Activated CD4-positive, alpha-beta memory T cell treated with anti-CD3 and anti-CD28 coated beads, Interleukin-2, amount 10 ng/mL, durations not matched to agents 7 days and 5 days (primary cell): ENCODE measurements around the gene SIDT2. TPM values are rescaled to one million over a fixed set of nuclear protein-coding genes. Genes with fewer than 3 reads are reported as not detected.

Source experiments
- CTCF ChIA-PET: fragments of 350-600 bp; sonication (Branson Sonifier 250); formaldehyde crosslinking; loops from one replicate; lab custom pipeline; 2021; ENCODE audit warnings: antibody characterized with exemption, inconsistent platforms; lab: Charles Lee
- POLR2A ChIA-PET: fragments of 350-600 bp; sonication (Branson Sonifier 250); formaldehyde crosslinking; loops from one replicate; lab custom pipeline; 2021; ENCODE audit warnings: antibody characterized with exemption; lab: Charles Lee
- DNase-seq: peaks from one replicate; pipeline ENCODE4 v3.0.0-alpha.2; 2020
- H3K27ac Mint-ChIP-seq: one replicate; pipeline ENCODE4 v1.8.0; 2021; ENCODE audit warnings: mild to moderate bottlenecking, mixed read lengths
- H3K27me3 Mint-ChIP-seq: one replicate; pipeline ENCODE4 v1.8.0; 2021; ENCODE audit warnings: mixed read lengths
- H3K36me3 Mint-ChIP-seq: one replicate; pipeline ENCODE4 v1.8.0; 2021; ENCODE audit warnings: low read depth, mixed read lengths
- H3K4me1 Mint-ChIP-seq: one replicate; pipeline ENCODE4 v1.8.0; 2021; ENCODE audit warnings: mixed read lengths
- H3K4me3 Mint-ChIP-seq: one replicate; pipeline ENCODE4 v1.8.0; 2021; ENCODE audit warnings: mild to moderate bottlenecking, mixed read lengths
- H3K9me3 Mint-ChIP-seq: one replicate; pipeline ENCODE4 v1.8.0; 2021; ENCODE audit warnings: mixed read lengths
- total RNA-seq, 2 experiments: library from RNA; stranded (reverse); gene quantifications; one replicate each; pipeline ENCODE4 v1.2.3, GENCODE V29; 2021

SIDT2 gene
- total RNA-seq, 2 experiments from 2014 or later, result 38.1 to 42.9 TPM

DNA sequence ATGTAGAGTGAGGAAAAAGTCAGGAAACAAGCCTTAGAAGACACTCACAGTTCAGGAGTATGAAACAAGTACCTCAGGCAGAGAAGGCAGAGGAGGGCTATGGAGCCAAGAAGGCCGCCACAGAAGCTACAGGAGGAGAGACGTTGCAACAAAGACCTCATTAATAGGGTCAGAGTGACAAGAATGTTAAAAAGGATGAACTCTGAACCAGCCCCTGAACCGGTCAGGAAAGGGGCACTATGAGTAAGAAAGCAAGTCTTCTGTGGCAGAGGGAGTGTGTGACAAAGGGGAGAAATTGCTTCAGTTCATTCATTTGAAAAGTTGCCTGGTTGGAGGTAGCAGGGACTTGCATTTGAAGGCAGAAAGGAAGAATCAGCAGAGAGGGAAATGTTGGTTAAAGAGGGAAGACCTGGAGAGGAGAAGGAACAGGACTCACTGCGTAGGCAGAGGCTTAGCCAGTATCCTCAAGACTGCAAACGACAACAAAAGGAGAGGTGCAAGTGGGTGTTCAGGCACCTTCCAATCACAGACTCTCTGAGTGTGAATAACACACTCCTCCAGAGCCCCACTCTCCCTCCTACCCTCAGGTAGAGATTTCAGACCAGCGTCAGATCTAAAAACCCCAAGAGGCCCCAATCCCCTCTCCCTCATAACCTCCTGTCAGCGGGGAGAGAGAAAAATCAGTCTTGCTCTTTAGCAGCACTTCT, 36.0 kb downstream of the SIDT2 start:
- peaks cover 73% of the 10 kb centered on the region for H3K36me3 Mint-ChIP-seq
- DNase-seq, result no peak
- H3K27ac Mint-ChIP-seq, result no peak overlapping the region
- no peak overlapping the region for H3K4me3 Mint-ChIP-seq
- ChIA-PET CTCF (interaction anchor here (1.0 kb wide), 1 partner anchor 12 kb away, joined by 3 read pairs; no protein-coding TSS in a partner anchor), POLR2A (no interaction called here)
- no peaks in the 10 kb centered on the region for H3K27me3 Mint-ChIP-seq
- H3K4me1 Mint-ChIP-seq, result peaks cover 4% of the 10 kb centered on the region
- H3K9me3 Mint-ChIP-seq, result no peaks in the 10 kb centered on the region

DNA sequence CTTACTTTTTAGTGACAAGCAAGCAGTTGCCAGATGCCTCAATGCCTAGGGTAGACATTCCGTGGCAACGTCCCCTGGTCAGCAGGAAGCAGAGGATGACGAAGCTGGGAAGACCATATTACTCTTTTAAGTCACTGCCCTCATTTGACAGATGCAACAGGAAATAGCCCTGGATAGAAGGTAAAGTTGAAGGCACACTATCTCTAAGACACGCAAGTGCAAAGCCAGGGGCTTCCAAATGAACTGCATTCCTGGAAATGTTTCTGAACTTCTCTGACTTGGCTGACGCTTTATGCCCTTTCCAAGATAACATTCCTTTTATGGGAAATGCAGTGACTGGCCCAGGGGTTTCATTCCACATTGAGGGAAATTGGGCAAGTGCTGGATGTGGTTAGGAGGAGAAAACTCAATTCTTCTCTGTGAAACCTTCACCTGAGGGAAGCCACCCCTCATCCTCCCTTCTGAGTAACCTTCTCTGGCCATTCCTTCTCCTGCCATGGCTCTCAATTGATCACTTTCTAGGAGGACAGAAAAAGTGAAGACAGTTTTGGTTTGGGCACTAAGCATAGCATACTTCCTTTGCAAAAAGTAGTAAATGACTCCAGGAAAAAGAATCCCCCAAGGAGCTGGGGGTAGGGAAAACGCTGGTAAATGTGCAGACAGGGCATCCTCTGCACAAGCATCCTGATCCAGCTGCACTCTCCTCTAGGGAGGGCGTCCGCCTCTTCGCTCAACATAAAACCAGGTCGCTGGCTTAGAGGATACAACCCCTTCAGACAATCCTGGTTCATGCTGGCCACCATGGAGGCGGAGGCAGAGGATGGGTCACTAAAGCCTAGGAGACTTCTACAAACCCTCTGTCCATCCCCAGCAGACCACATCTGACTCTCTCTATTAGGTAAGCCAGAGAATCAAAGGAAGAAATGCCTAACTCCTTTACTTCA, 38.9 kb downstream of the SIDT2 start:
- Mint-ChIP-seq H3K4me1 (peaks cover 6% of the 10 kb centered on the region), H3K27ac (no peak overlapping the region), H3K27me3 (no peaks in the 10 kb centered on the region), H3K4me3 (no peak overlapping the region), H3K9me3 (no peaks in the 10 kb centered on the region), H3K36me3 (peaks cover 80% of the 10 kb centered on the region)
- ChIA-PET CTCF (interaction anchor here (1.0 kb wide), 1 partner anchor 9 kb away, joined by 4 read pairs; no protein-coding TSS in a partner anchor), POLR2A (interaction anchor here (1.0 to 1.5 kb wide), 2 partner anchors 10 to 38 kb away, joined by 3 to 6 read pairs; partner anchors contain the start of gene SIDT2)
- no peak for DNase-seq

DNA sequence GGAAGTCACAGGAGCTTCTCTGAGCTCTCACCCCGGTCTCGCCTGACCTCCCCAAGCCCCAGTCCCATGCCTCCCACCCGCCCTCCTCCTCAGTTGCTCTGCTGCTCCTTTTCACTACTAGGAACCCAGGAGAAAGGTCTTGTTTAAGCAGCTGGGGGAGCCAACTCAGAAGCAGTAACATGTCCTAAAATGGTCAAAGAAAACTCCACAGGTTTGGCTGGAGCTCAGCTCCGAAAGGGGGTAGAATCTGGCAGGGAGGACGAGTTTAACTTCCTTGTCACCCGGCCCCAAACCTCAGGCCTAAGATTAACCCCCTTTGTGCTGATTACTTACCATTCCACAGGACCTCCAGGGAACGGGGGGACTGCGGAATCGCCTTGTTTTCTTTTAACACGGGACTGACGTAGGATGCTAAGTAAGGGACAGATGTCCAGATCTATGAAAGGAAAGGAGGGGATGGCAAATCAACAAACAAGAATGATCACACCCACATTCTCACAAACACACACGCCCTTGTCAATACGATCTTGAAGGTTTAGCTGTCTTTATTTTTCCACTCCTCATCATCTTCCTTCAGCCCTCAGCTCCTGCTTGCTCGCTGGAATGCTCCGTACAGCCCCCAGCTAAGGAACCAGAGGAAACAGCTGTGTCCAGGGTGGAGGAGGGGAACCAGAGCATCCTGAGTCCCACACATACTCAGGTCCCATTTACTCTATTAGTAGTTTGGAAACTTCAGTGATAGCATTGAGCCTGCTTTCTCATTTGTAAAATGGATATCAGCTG, 39.8 kb downstream of the SIDT2 start:
- POLR2A ChIA-PET, result interaction anchor here (1.0 to 5.2 kb wide), 2 partner anchors 9 to 13 kb away, joined by 3 to 25 read pairs; partner anchors contain the start of genes PCSK7 and RNF214
- Mint-ChIP-seq H3K27ac (no peak overlapping the region), H3K36me3 (peaks cover 80% of the 10 kb centered on the region), H3K9me3 (no peaks in the 10 kb centered on the region), H3K4me3 (no peak overlapping the region), H3K27me3 (no peaks in the 10 kb centered on the region), H3K4me1 (peaks cover 6% of the 10 kb centered on the region)
- no peak for DNase-seq
- CTCF ChIA-PET, result no interaction called here

DNA sequence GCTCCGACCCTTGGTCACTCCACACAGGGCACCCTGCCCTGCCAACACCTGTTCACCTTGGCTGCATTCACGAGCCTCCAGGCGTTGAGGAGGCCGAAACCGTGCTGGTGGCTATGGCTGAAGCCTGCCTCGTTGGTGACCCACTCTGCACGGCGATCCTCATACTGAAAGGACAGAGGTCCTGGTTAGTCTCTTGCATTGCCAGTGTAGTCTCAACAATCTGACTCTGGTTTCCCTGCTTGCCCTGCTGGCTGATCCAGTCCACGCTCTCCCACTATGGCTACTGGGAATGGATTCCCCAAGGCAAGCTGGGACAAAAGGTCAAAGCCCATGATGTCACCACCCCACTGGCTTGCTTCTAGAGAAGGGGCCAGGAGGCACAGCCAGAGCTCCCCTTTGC, 40.5 kb downstream of the SIDT2 start:
- Mint-ChIP-seq H3K4me3 (no peak overlapping the region), H3K36me3 (peaks cover 81% of the 10 kb centered on the region), H3K9me3 (no peaks in the 10 kb centered on the region), H3K27ac (no peak overlapping the region), H3K4me1 (peaks cover 6% of the 10 kb centered on the region), H3K27me3 (no peaks in the 10 kb centered on the region)
- ChIA-PET POLR2A (interaction anchor here (5.2 kb wide), 1 partner anchor 12 kb away, joined by 25 read pairs; the partner anchor contains the start of genes PCSK7 and RNF214), CTCF (no interaction called here)
- DNase-seq, result no peak

DNA sequence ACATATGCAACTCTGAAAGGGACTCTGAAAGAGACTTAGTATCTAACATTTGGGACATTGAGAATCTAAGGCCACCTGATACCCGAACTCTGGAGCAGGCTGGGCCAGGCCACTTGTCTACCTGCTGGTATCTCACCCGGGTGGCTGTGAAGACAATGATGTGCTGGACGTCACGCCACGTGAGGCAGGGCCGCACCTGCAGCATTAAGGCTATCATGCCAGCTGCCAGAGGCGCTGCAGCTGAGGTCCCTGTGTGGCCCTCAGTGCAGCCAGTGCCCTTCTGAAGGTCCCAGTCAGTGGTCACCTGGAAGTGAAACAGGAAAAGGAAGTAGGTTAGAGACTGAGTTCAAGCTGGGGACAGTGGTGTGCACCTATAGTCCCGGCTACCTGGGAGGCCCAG, 40.9 kb downstream of the SIDT2 start:
- Mint-ChIP-seq H3K36me3 (peaks cover 81% of the 10 kb centered on the region), H3K9me3 (no peaks in the 10 kb centered on the region), H3K4me1 (peaks cover 6% of the 10 kb centered on the region), H3K4me3 (no peak overlapping the region), H3K27me3 (no peaks in the 10 kb centered on the region), H3K27ac (no peak overlapping the region)
- ChIA-PET POLR2A (interaction anchor here (5.2 kb wide), 1 partner anchor 11 kb away, joined by 25 read pairs; the partner anchor contains the start of genes PCSK7 and RNF214), CTCF (no interaction called here)
- no peak for DNase-seq

DNA sequence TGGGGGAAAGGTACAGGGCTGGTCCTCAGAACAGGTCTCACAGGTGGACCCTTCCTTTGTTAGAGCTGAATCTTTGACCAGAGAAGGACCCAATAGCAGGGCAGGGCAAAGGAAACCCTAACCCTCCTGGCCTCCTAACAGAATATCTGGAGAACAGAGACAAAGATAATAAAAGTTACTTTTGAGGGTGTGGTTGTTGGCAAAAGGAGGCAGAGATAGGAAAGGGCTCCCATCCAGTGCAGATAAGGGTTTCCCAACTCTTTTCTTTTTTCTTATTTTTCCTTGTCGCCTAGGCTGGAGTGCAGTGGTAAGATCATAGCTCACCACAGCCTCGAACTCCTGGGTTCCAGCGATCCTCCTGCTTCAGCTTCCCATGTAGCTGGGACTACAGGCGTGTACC, 41.5 kb downstream of the SIDT2 start:
- no peaks in the 10 kb centered on the region for H3K27me3 Mint-ChIP-seq
- ChIA-PET POLR2A (interaction anchor here (1.7 to 5.2 kb wide), 2 partner anchors 9 to 11 kb away, joined by 7 to 25 read pairs; partner anchors contain the start of genes PCSK7 and RNF214), CTCF (interaction anchor here (1.0 kb wide), 1 partner anchor 39 kb away, joined by 3 read pairs; no protein-coding TSS in a partner anchor)
- peaks cover 4% of the 10 kb centered on the region for H3K4me1 Mint-ChIP-seq
- H3K27ac Mint-ChIP-seq, result no peak overlapping the region
- H3K36me3 Mint-ChIP-seq, result peaks cover 82% of the 10 kb centered on the region
- DNase-seq, result no peak
- H3K4me3 Mint-ChIP-seq, result no peak overlapping the region
- H3K9me3 Mint-ChIP-seq, result no peaks in the 10 kb centered on the region

DNA sequence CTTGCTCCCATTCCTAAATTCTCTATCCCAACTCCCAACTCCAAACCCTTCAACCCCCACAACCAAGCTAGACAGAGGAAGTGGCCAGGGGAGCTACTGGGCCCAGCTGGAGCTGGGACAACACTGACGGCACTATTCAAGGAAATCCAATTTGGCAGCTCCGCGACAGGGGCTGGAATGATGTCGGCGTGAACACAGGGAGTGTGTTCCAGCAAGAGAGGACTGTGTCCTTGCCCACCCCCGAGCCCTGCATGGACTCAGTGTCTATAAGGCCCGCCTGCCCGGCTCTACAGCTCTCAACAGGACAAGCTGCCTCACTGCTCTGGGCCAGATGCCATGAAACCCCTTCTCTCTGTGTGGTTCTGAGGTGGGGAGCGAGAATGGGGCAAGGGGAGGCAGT, 42.0 kb downstream of the SIDT2 start:
- Mint-ChIP-seq H3K27me3 (no peaks in the 10 kb centered on the region), H3K36me3 (peaks cover 88% of the 10 kb centered on the region), H3K4me1 (peaks cover 4% of the 10 kb centered on the region), H3K9me3 (no peaks in the 10 kb centered on the region), H3K27ac (peak overlapping the region; percentile 63), H3K4me3 (no peak overlapping the region)
- ChIA-PET POLR2A (interaction anchor here (1.0 to 5.2 kb wide), 3 partner anchors 9 to 434 kb away, joined by 3 to 25 read pairs (median 7); partner anchors contain the start of genes PCSK7 and RNF214), CTCF (interaction anchor here (0.8 to 1.4 kb wide), 3 partner anchors 9 to 40 kb away, joined by 3 to 4 read pairs (median 3); no protein-coding TSS in a partner anchor)
- DNase-seq, result no peak

DNA sequence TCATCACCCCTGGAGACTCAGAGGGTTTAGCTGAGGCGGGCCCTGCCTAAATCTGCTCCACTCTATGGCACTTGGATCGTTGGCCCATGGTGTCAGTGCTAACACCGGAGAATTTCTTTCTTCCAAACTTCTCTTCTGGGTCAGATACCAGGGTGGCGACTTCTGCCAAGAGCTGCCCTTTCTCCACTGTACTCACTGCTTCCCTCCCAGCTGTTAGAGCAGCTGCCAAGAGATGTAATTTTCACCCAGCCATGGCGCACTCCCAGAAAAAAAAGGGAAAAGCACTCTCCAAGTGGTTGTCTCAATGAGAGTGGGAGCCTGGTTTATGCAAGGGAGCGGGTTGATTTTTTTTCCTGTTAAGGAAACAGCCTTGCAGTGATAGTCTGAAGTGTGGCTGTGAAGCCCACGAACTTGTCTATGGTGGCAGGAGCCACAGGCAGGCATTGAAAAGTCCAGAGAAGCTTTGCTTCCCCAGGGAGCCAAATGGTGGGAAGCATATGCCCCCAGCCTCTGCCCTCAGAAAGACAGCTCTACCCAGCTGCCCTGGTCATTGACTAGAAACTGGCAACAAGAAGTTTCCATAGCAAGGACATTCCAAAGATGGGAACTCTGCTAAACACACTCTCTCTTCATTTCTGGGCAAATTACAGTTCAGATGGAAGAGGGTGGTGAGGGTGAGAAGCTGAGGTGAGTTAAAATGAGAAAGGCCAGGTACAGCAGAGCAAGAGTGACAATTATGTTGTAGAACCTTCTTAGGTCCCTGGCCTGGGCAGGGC, 42.6 kb downstream of the SIDT2 start:
- POLR2A ChIA-PET, result interaction anchor here (1.0 to 5.2 kb wide), 3 partner anchors 10 to 434 kb away, joined by 3 to 25 read pairs (median 7); partner anchors contain the start of genes PCSK7 and RNF214
- H3K4me1 Mint-ChIP-seq, result peaks cover 4% of the 10 kb centered on the region
- H3K27me3 Mint-ChIP-seq, result no peaks in the 10 kb centered on the region
- no peak overlapping the region for H3K27ac Mint-ChIP-seq
- no peaks in the 10 kb centered on the region for H3K9me3 Mint-ChIP-seq
- H3K4me3 Mint-ChIP-seq, result no peak overlapping the region
- DNase-seq, result no peak
- CTCF ChIA-PET, result interaction anchor here (0.5 to 1.4 kb wide), 3 partner anchors 10 to 53 kb away, joined by 3 to 4 read pairs (median 3); no protein-coding TSS in a partner anchor
- H3K36me3 Mint-ChIP-seq, result peaks cover 88% of the 10 kb centered on the region

DNA sequence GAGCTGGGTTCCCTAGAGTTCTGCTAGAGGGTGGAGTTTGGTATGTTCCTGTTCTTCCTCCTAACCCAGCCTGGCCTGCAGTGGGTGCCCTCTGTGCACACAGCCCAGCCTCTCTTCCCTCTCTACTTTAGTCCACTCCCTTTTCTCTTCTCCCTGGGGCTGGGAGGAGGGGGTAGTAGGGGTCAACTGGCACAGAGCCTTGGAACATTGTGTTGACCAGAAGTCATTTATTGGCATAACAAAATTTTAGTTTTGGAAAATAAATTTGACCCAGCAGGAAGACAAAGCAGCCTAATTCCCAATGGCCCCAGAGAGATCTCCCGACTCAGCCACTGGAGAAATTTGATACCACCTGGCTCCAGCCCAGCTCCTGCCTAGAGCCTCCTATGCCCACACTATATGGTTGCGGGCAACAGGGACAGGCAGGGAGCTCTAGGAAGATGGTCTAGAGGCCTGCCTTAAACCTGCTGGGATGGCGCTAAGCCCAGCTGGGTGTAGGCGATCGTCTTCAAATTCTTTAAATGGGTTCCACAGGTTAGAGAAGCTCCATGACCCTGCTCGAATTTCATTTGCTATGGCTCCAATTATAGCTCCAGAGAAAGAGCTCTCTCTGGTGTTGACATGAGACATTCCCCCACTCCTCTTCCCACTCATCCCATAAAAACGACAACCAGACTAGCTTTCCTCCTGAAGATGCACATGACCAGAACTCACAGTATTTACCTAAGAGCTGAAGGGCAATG, 43.4 kb downstream of the SIDT2 start:
- Mint-ChIP-seq H3K4me3 (no peak overlapping the region), H3K4me1 (peaks cover 9% of the 10 kb centered on the region), H3K36me3 (peaks cover 89% of the 10 kb centered on the region), H3K27me3 (no peaks in the 10 kb centered on the region), H3K27ac (no peak overlapping the region), H3K9me3 (no peaks in the 10 kb centered on the region)
- DNase-seq, result no peak
- ChIA-PET POLR2A (interaction anchor here (0.7 to 5.2 kb wide), 4 partner anchors 9 to 435 kb away, joined by 3 to 25 read pairs (median 4); partner anchors contain the start of genes PCSK7 and RNF214), CTCF (interaction anchor here (0.7 to 1.4 kb wide), 2 partner anchors 11 to 464 kb away, joined by 4 read pairs; no protein-coding TSS in a partner anchor)

DNA sequence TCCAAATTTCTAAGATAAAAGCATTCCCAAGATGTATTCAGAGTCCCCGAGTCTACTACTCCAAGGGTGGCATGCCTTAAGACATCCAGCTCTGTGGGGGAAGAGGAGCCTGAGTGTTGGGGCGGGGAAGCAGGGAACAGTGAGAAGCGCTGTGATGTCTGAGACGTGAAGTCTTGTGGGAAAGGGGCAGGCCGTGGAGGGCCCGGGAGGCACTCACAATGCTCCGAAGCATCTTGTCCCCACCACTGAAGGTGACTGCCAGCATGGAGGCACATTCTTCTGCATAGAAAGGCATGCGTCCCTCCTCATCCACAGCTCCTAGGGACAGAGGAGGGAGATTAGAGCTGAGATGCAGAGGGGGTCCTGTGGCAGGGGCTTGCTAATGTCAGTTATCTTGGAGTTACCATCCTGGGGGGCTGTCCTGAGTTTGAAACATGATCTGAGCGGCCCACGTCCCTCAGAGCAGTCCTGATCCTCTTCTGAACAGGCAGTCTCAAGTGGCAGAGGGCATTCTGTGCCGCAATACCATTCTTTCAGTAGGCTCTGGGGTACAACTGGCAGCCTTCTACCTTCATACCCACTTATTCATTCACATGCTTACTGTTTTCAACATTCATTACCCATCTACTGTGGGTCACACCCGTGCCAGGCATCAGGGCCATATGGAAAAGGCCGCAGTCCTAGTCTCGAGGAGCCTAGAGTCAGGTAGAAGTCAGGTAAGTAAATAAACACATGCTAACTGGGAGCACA, 44.6 kb downstream of the SIDT2 start:
- peaks cover 16% of the 10 kb centered on the region for H3K4me1 Mint-ChIP-seq
- ChIA-PET POLR2A (interaction anchor here (1.5 to 5.2 kb wide), 2 partner anchors 8 to 21 kb away, joined by 3 to 25 read pairs; partner anchors contain the start of genes PCSK7 and RNF214), CTCF (no interaction called here)
- peaks cover 88% of the 10 kb centered on the region for H3K36me3 Mint-ChIP-seq
- DNase-seq, result no peak
- no peaks in the 10 kb centered on the region for H3K27me3 Mint-ChIP-seq
- no peak overlapping the region for H3K27ac Mint-ChIP-seq
- no peaks in the 10 kb centered on the region for H3K9me3 Mint-ChIP-seq
- no peak overlapping the region for H3K4me3 Mint-ChIP-seq
